Cardiac septum (tissue), 1 donor: ENCODE results near the gene ARID1B. TPM values are rescaled to one million over a fixed set of nuclear protein-coding genes. Genes with fewer than 3 reads are reported as not detected.

Source experiments
- DNase-seq: peaks from one replicate; pipeline ENCODE4 v3.0.0-alpha.2; 2020; ENCODE audit warnings: low spot score
- intact Hi-C: fragments of 100-400 bp; cut with DNase I; formaldehyde crosslinking; loops from one replicate; pipeline ENCODE4 v1.14.0; 2022
- total RNA-seq: library from RNA; stranded (reverse); fragmentation: NEBNext Ultra II Directional; extraction: Animal tissue kit (Norgen Biotek cat#: 25700); gene quantifications from one replicate; pipeline ENCODE4 v1.2.1, GENCODE V29; 2021
- donor health status: DM: no; HTN: no; CAD: no.

The ARID1B gene
- total RNA-seq, 1 donor from 2014 or later, result 61.1 TPM

- intact Hi-C loops, result loop anchor here (10.0 kb wide), 1 partner anchor 207 kb away; no protein-coding TSS in a partner anchor
- DNase-seq, result no peak
Observed at GRCh38 chr6:156771761-156772160, 5.4 kb upstream of the ARID1B start.

GRCh38 chr6:156773476-156773875 lies 3.7 kb upstream of the ARID1B start:
- intact Hi-C loops, result loop anchor here (10.0 kb wide), 1 partner anchor 209 kb away; no protein-coding TSS in a partner anchor
- no peak for DNase-seq

- DNase-seq, result no peak
- intact Hi-C loops, result loop anchor here (10.0 kb wide), 1 partner anchor 209 kb away; no protein-coding TSS in a partner anchor
Observed at GRCh38 chr6:156773935-156774852, 3.0 kb upstream of the ARID1B start.

- no peak for DNase-seq
- intact Hi-C loops, result loop anchor here (1.0 to 10.0 kb wide), 3 partner anchors 53 to 210 kb away; no protein-coding TSS in a partner anchor
Observed at GRCh38 chr6:156774863-156775405, 2.2 kb upstream of the ARID1B start.

DNA sequence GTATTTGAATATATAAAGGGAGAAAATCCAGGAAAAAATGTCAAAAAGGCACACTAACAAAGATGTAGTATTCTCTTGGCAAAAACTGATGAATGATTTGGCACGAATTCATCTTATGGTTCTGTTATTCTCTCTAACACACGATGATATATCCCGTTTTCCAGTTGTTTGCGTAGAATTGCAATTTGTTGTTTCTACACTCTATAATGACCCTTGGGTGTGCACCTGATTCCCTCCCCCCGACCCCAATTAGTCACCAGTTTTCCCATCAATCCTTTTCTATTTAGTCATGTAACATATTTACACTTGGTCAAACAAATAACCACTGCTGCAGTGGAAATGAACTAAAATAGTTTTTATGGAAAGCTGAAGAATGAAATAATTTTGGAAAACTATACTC lies 1.5 kb upstream of the ARID1B start:
- intact Hi-C loops, result loop anchor here (1.0 to 10.0 kb wide), 3 partner anchors 53 to 211 kb away; no protein-coding TSS in a partner anchor
- DNase-seq, result no peak

GRCh38 chr6:156776470-156776839 lies 723 bp upstream of the ARID1B start:
- intact Hi-C loops, result loop anchor here (5.0 to 10.0 kb wide), 2 partner anchors 54 to 212 kb away; no protein-coding TSS in a partner anchor
- no peak for DNase-seq

DNA sequence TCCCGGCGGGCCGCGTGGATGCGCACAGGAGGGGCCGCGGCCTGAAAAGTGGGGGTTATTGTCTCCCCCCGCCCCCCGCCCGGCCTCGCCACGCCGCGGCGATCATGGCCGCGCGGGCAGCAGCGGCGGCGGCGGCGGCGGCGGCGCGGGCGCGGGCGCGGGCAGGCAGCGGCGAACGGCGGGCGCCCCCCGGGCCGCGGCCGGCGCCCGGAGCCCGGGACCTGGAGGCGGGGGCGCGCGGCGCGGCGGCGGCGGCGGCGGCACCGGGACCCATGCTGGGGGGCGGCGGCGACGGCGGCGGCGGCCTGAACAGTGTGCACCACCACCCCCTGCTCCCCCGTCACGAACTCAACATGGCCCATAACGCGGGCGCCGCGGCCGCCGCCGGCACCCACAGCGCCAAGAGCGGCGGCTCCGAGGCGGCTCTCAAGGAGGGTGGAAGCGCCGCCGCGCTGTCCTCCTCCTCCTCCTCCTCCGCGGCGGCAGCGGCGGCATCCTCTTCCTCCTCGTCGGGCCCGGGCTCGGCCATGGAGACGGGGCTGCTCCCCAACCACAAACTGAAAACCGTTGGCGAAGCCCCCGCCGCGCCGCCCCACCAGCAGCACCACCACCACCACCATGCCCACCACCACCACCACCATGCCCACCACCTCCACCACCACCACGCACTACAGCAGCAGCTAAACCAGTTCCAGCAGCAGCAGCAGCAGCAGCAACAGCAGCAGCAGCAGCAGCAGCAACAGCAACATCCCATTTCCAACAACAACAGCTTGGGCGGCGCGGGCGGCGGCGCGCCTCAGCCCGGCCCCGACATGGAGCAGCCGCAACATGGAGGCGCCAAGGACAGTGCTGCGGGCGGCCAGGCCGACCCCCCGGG lies 637 bp downstream of the ARID1B start:
- DNase-seq, result peak; percentile 84
- intact Hi-C loops, result loop anchor here (5.0 to 10.0 kb wide), 2 partner anchors 56 to 213 kb away; no protein-coding TSS in a partner anchor

DNA sequence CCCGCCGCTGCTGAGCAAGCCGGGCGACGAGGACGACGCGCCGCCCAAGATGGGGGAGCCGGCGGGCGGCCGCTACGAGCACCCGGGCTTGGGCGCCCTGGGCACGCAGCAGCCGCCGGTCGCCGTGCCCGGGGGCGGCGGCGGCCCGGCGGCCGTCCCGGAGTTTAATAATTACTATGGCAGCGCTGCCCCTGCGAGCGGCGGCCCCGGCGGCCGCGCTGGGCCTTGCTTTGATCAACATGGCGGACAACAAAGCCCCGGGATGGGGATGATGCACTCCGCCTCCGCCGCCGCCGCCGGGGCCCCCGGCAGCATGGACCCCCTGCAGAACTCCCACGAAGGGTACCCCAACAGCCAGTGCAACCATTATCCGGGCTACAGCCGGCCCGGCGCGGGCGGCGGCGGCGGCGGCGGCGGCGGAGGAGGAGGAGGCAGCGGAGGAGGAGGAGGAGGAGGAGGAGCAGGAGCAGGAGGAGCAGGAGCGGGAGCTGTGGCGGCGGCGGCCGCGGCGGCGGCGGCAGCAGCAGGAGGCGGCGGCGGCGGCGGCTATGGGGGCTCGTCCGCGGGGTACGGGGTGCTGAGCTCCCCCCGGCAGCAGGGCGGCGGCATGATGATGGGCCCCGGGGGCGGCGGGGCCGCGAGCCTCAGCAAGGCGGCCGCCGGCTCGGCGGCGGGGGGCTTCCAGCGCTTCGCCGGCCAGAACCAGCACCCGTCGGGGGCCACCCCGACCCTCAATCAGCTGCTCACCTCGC lies 1.5 kb downstream of the ARID1B start:
- intact Hi-C loops, result loop anchor here (5.0 to 10.0 kb wide), 2 partner anchors 56 to 214 kb away; no protein-coding TSS in a partner anchor
- peak; percentile 80 for DNase-seq

DNA sequence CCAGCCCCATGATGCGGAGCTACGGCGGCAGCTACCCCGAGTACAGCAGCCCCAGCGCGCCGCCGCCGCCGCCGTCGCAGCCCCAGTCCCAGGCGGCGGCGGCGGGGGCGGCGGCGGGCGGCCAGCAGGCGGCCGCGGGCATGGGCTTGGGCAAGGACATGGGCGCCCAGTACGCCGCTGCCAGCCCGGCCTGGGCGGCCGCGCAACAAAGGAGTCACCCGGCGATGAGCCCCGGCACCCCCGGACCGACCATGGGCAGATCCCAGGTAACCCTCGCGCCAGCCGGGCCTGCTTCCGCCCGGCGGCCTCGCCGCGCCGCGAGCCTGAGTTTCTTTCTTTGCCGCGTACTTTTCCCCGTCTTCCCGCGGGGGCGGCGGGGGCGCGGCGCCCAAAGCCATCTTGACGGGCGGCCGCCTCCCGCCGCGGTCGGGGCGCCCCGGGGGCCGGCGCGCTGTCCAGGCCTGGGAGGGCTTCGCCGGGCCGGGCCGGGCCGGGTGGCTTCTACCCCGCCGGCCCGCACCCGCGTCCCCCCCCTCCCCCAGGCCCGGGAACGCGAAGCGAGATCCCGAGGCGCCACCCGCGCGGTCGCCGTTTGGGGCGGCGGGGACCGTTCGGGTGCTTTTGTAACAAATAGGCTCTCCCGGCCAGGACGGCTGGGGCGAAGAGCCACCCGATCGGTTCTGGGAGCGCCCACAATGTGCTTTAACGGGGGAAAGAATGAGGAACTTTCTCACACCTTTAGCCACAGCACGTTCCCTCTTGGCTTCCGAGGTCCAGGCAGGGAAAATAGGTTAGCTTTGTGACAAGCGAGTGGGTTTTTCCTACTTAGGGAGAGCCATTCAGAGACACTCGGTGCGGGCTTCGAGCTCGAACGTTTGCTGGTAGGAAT lies 2.3 kb downstream of the ARID1B start:
- intact Hi-C loops, result loop anchor here (5.0 to 10.0 kb wide), 3 partner anchors 57 to 215 kb away; no protein-coding TSS in a partner anchor
- DNase-seq, result peak; percentile 80

DNA sequence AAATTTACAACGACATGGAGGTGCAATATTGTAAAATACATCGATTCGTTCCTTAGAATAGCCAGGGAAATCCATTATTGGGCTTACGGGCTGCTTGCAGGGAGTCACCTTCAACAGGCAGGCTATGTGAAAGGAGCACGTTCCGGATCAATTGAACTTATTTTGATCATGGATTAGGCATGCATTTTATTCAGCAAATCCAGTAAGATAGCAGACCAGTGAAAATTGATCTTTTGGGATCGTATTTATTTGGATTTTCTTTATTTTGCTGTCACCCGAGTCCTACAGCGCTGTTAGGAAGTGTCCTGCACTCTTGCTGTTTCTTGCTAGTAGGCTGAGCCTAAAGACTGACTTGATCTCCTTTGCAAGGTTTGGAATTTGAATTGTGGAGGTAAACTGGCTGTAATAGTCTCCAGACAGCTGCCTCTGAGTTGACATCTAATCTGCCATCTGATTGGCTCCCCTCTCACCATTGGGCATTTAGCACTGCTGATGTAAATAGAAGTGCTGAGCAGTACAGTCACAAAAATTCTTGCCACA lies 3.0 kb downstream of the ARID1B start:
- intact Hi-C loops, result loop anchor here (5.0 kb wide), 1 partner anchor 172 kb away; no protein-coding TSS in a partner anchor
- DNase-seq, result no peak

- DNase-seq, result no peak
- intact Hi-C loops, result loop anchor here (1.0 to 5.0 kb wide), 2 partner anchors 171 to 240 kb away; no protein-coding TSS in a partner anchor
Observed at GRCh38 chr6:156780962-156781853, 4.0 kb downstream of the ARID1B start.

DNA sequence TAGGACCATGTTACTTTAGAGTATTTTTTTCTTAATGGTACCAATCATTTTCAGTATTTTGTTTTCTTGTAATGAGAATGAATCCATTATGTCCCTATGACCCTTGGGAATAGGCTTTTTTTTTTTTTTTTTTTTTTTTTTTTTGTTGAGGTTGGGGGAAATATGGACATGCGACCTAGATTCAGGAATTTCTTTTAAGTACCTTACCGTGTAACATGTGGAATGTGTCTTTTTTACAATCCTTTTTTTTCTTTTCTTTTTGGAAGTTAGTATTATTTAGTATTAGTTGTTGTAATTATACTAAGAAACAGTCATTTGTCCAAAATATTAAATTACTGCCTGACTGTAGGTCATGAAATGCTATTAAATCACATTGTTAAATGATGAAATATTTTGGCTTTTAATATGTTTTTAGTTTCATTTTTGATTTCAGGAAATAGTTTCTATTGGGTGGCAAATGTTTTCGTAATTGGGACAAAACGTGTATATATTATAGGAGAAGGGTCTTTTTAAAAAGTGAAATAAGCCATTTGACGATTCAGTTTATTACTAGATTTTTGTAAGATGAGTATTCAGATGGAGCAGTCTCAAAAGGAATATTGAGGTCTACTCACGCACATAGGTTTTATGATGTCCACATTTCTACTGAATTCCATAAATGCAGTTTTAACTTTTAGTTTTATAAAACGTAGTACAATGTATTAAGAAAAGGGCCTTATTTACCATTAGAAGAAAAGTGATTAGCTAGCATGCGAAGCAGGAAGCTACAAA lies 4.9 kb downstream of the ARID1B start:
- intact Hi-C loops, result loop anchor here (1.0 to 5.0 kb wide), 2 partner anchors 170 to 239 kb away; no protein-coding TSS in a partner anchor
- DNase-seq, result no peak

- intact Hi-C loops, result loop anchor here (5.0 kb wide), 1 partner anchor 169 kb away; no protein-coding TSS in a partner anchor
- no peak for DNase-seq
Observed at GRCh38 chr6:156782691-156783320, 5.6 kb downstream of the ARID1B start.

GRCh38 chr6:156783958-156784357 lies 6.8 kb downstream of the ARID1B start:
- intact Hi-C loops, result loop anchor here (5.0 kb wide), 1 partner anchor 168 kb away; no protein-coding TSS in a partner anchor
- DNase-seq, result no peak

DNA sequence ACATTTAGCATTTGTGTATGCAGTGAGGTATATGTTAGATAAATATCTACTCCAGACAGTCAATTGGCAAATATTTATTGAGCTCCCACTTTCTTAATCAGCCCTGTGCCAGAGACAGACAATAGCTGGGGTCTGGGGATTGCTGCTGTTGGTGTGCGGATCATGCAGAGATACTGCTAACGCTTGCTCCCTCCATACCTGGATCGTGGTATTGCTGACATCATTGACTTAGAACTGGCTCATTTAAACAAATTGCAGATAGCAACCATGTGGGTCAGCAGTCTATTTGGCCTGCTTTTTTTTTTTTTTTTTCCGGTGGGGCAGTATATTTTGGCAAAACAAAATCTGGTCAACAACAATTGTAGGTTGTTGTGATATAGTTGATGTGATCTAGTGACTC lies 9.5 kb downstream of the ARID1B start:
- intact Hi-C loops, result loop anchor here (5.0 kb wide), 2 partner anchors 66 to 81 kb away; no protein-coding TSS in a partner anchor
- DNase-seq, result no peak
